HG02588 (cell line): ENCODE measurements around the gene NOS1AP.

Experiments
- ATAC-seq: cut with Tn5 transposase; IDR thresholded peaks from one replicate; pipeline ENCODE4 v1.9.1; 2021; ENCODE audit warnings: mild to moderate bottlenecking, moderate library complexity; ENCODE audit not compliant: unreplicated experiment

NOS1AP gene

GRCh38 chr1:162360237-162360873, 290.9 kb downstream of the NOS1AP start:
- no peak for ATAC-seq

GRCh38 chr1:162360874-162361260, 291.4 kb downstream of the NOS1AP start:
- no peak for ATAC-seq

- peak; percentile 26 for ATAC-seq
These were observed 291.9 kb downstream of the NOS1AP start for GRCh38 chr1:162361349-162361748.

GRCh38 chr1:162363823-162364222, 294.3 kb downstream of the NOS1AP start:
- ATAC-seq, result no peak

GRCh38 chr1:162364498-162364897, 295.0 kb downstream of the NOS1AP start:
- no peak for ATAC-seq

- ATAC-seq, result no peak
These were observed 296.0 kb downstream of the NOS1AP start for GRCh38 chr1:162365284-162366020.

- no peak for ATAC-seq
These were observed 296.7 kb downstream of the NOS1AP start for GRCh38 chr1:162366149-162366548.

GRCh38 chr1:162366671-162367070, 297.2 kb downstream of the NOS1AP start:
- no peak for ATAC-seq

- ATAC-seq, result no peak
These were observed 297.6 kb downstream of the NOS1AP start for GRCh38 chr1:162367073-162367472.

- ATAC-seq, result no peak
These were observed 298.3 kb downstream of the NOS1AP start for GRCh38 chr1:162367772-162368171.

- ATAC-seq, result no peak
These were observed 299.0 kb downstream of the NOS1AP start for GRCh38 chr1:162368451-162368850.

- ATAC-seq, result no peak
These were observed 300.1 kb downstream of the NOS1AP start for GRCh38 chr1:162369571-162369970.

GRCh38 chr1:162370161-162370560, 300.7 kb downstream of the NOS1AP start:
- no peak for ATAC-seq

GRCh38 chr1:162370721-162371120, 301.2 kb downstream of the NOS1AP start:
- no peak for ATAC-seq

- no peak for ATAC-seq
These were observed 302.1 kb downstream of the NOS1AP start for GRCh38 chr1:162371611-162372010.

GRCh38 chr1:162372159-162373071, 302.9 kb downstream of the NOS1AP start:
- no peak for ATAC-seq

GRCh38 chr1:162373072-162373427, 303.6 kb downstream of the NOS1AP start:
- no peak for ATAC-seq

- ATAC-seq, result no peak
These were observed 304.2 kb downstream of the NOS1AP start for GRCh38 chr1:162373541-162374260.

- ATAC-seq, result no peak
These were observed 304.9 kb downstream of the NOS1AP start for GRCh38 chr1:162374406-162374805.

- no peak for ATAC-seq
These were observed 306.0 kb downstream of the NOS1AP start for GRCh38 chr1:162375463-162375862.

- no peak for ATAC-seq
These were observed 307.2 kb downstream of the NOS1AP start, which contains the start of gene SPATA46 for GRCh38 chr1:162376691-162377090. Gene SPATA46 (minus strand): TSS chr1:162376854. CDS start chr1:162376790, 64 bp downstream.
